Activated CD4-positive, alpha-beta T cell treated with anti-CD3 and anti-CD28 coated beads for 4 hours (primary cell): ENCODE results near the gene MAP3K20.
A peak's percentile ranks its signal among the peaks of the same experiment; 100 is the strongest.
"Not testable (repeated sequence)": the region's sequence is repeated elsewhere in the genome, so short reads cannot be mapped to it uniquely, and the experiment has no call there.

Experiments used
- DNase-seq, 2 donors: peaks; one replicate each; pipeline ENCODE4 v3.0.0-alpha.2; 2020

Gene MAP3K20

GRCh38 chr2:173128132-173128531, 52.5 kb downstream of the MAP3K20 start:
- DNase-seq: not testable (repeated sequence)

GRCh38 chr2:173130496-173131465, 55.1 kb downstream of the MAP3K20 start:
- DNase-seq: no peak

DNA sequence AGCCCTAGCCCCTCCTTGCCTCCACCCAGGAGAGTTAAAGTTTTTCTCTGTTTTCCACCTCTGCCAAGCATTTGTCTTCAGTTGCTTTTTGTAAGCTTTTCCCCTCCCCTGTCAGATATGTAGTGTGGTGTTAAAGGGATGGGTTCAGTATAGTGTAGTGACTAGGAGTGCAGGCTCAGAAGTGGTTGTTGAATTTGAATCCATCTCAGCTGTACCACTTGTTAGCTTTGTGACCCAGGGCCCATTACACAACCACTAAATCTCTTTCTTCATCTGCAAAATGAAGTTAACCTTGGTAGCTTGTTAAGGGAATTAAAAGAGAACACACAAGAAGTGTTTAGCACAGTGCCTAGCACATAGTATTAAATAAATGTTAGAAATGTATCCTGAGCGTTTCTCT, 56.9 kb downstream of the MAP3K20 start:
- no peak for DNase-seq

DNA sequence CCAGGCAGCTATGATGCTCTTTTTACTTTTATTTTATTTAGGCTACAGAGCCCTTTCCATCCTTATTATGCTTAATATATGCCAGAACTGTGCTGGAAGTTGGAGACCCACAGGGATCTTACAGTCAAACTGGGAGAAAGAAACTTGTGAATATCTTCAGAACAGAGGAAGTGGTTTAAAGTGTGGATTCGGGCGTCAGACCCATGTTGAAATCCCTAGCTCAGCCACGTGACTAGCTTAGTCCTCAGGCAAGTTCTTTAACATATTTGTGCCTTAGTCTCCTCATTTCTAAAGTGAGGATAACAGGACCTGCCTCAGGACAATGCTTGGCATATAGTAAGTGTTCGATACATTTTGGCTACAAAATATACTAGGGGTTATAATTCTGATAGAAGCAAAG, 59.1 kb downstream of the MAP3K20 start:
- no peak for DNase-seq

DNA sequence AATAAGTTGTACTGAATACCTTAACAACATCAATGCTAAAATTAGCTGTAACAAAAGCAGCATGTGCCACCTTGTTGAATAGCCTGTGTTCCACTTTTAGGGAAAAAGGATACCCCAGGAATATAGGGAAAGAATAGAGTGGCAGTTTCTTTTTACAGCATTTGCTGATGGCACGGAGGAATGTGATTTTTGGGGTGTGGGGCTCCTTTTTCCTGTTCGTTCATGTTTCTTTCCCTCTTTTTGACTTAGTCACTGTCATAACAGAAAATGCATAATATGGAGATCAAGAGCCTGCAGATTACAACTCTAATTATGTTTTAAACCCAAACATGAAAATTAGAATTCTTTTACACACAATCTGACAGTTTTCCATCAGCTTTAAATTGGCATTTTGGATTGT, 60.4 kb downstream of the MAP3K20 start:
- DNase-seq: no peak

- no peak for DNase-seq
Measured at GRCh38 chr2:173136599-173136998, 61.0 kb downstream of the MAP3K20 start.

- DNase-seq: no peak
Measured at GRCh38 chr2:173137610-173138009, 62.0 kb downstream of the MAP3K20 start.

GRCh38 chr2:173138962-173139361, 63.3 kb downstream of the MAP3K20 start:
- DNase-seq: no peak

- DNase-seq: no peak
Measured at GRCh38 chr2:173141666-173142065, 66.0 kb downstream of the MAP3K20 start.

- no peak for DNase-seq
Measured at GRCh38 chr2:173145454-173145853, 69.8 kb downstream of the MAP3K20 start.

DNA sequence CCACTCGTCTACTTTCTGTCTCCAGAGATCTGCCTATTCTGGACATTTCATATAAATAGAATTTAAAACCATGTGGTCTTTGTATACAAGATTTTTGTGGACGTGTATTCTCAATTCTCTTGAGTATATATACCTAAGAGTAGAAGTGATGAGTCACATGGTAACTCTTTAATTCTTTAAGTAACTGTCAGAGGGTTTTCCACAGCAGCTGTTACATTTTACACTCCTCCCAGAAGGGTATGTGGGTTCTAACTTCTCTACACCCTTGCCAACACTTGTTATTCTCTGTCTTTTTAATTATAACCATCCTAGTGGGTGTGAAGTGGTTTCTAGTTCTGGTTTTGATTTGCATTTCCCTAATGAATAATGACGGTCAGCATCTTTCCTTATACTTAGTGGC, 70.9 kb downstream of the MAP3K20 start:
- DNase-seq: no peak

DNA sequence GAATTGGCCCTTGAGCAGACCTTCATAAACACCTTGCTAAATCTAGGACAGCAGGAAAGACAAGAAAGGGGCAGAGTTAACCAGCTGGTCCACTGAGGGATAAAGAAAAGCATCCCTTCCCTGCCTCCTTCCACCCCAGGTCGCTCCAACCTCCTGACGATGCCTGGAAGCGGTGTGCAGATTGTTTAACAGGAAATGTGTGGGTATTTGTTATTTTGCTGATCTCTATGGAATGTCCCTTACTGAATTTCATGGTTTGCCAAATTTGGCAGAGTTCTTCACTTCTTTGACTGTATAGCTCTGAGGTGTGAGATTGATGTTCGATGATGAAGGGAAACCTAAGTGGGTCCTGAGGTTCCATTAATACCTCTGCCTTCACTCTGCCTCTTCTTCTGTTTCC, 72.9 kb downstream of the MAP3K20 start:
- DNase-seq: no peak

GRCh38 chr2:173149491-173149890, 73.8 kb downstream of the MAP3K20 start:
- peak; percentile 1 to 7 for DNase-seq

DNA sequence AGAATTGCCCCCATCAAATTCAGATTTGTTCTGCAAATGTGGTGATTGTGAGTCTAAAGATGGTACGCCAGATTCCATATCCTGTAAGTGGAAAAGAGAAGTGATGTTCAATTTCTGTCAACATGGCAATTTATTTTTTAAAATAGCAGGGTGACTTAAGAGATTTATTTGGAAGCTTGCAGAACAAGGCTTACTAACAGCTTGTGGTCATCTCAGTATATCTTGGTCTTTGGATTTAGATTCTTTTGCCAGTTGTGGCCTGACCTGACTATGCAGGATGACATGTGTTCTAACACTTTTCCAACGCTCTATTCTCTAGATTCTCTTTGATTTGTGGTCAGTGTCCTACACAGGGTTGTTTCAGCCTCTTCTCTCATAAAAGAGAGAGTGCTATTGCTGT, 74.4 kb downstream of the MAP3K20 start:
- no peak for DNase-seq

- DNase-seq: no peak
Measured at GRCh38 chr2:173150963-173151362, 75.3 kb downstream of the MAP3K20 start.

DNA sequence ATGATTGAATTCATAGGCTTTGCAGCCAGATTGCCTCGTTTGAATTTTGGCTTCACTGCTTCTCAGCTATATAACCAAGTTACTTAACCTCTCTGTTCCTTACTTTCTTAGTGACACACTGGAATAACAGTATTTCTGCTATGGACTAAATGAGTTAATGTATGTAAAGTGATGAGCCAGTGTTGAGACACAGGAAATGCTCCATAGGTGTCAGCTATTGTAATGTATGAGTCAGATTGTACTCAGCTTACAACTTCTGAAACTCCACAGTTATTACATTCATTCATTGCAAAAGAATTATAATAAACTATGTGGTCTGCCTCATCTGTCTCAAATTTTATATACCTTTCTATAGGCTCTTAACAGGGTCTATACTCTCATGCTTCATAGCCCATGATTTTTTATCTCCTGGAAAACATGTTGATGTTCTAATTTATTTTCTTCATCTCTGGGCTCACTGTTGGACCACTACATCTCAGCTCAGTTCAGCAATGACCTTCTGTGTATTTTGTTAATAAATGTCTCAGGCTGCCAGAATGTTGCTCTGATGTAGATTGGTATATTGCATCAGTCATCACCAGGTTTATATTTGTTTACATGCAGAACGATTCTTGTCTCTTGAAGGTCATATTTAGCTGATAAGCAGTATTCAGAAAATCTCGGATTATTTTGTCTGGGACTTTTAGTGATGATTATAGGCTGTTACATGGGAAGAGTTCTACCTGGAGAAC, 76.2 kb downstream of the MAP3K20 start:
- no peak for DNase-seq

DNA sequence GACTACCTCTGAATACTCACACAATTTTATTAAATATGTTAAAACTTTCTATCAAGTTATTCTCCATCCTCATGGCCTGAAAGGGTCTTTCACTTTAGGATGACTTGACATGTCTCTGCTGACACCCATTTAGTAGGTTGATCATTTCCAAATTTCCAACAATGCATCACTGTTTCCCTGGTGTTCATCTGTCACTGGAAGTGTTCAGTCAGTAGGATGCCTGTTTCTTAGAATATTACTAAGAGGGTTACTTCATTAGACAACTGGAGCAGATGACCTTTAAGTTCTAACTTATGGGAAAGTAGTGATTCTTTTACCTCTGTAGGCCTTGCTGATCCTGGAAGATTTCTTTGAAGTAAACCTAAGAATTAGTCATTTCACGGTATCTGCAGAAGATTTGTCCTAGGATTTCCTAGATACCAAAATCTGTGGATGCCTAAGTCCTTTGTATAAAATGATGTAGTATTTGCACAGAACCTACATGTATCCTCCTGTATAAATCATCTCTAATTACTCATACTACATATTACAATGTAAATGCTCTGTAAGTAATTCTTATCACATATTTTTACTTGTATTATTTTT, 77.7 kb downstream of the MAP3K20 start:
- no peak for DNase-seq

- DNase-seq: no peak
Measured at GRCh38 chr2:173157676-173158293, 82.1 kb downstream of the MAP3K20 start.

GRCh38 chr2:173159791-173160463, 84.3 kb downstream of the MAP3K20 start:
- no peak for DNase-seq

GRCh38 chr2:173160618-173161017, 85.0 kb downstream of the MAP3K20 start:
- no peak for DNase-seq

- no peak for DNase-seq
Measured at GRCh38 chr2:173161040-173161439, 85.4 kb downstream of the MAP3K20 start.

GRCh38 chr2:173161507-173161906, 85.9 kb downstream of the MAP3K20 start:
- DNase-seq: no peak

- DNase-seq: not testable (repeated sequence)
Measured at GRCh38 chr2:173163357-173163756, 87.7 kb downstream of the MAP3K20 start.
